Measurements from ENCODE around the gene MDN1. TPM values are rescaled to one million over a fixed set of nuclear protein-coding genes. Genes with fewer than 3 reads are reported as not detected.

MDN1 gene
- polyA plus RNA-seq, 1 of the 3 experiments (the other 2 are of a cell fraction): 8.5 TPM

DNA sequence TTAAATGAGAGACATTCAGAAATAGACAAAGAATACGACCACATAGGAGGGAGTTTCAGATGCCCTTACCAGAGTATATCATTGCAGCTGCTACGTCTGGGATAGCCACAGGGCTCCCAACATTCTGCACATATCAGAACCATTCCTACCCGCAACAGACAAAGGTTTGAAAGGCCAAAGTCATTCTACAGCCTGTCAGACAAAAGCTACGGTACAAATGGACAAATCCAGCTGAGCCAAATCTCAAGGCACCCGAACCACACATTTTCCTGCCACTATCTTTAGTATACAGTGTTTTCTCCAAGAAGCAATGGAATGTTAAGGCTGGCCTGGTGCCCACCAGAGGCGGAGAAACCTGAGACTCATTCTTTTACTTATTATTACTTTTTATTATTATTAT, 150.6 kb downstream of the MDN1 start:
- H2AFZ ChIP-seq (ENCODE audit: low read depth): no peak overlapping the region
- POLR2A ChIA-PET: no interaction called here
- H3K36me3 ChIP-seq (replicated peaks in 1 of 2; ENCODE audit: control insufficient read depth in 1 of 2, insufficient read depth in 2 of 2, low read length in 1 of 2): peaks cover 41 to 53% of the 10 kb centered on the region in 2 experiments
- no peak for DNase-seq
- TF ChIP-seq, protein P1, sequence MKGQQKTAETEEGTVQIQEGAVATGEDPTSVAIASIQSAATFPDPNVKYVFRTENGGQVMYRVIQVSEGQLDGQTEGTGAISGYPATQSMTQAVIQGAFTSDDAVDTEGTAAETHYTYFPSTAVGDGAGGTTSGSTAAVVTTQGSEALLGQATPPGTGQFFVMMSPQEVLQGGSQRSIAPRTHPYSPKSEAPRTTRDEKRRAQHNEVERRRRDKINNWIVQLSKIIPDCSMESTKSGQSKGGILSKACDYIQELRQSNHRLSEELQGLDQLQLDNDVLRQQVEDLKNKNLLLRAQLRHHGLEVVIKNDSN (IDR thresholded peaks at IDR 0.05; ENCODE audit: borderline replicate concordance, low read depth): no peak
- no peak for TF ChIP-seq RAD21 (IDR thresholded peaks at IDR 0.05; ENCODE audit: low read length)
- TF ChIP-seq NRF1 (IDR thresholded peaks at IDR 0.05; ENCODE audit: low read depth, low read length): no peak
- TF ChIP-seq FOXJ3 (CRISPR knock-in tag; IDR thresholded peaks at IDR 0.05): no peak
- no peak for TF ChIP-seq RCOR1 (IDR thresholded peaks at IDR 0.05; ENCODE audit: low read length)
- TF ChIP-seq, protein P2, sequence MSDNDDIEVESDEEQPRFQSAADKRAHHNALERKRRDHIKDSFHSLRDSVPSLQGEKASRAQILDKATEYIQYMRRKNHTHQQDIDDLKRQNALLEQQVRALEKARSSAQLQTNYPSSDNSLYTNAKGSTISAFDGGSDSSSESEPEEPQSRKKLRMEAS (IDR thresholded peaks at IDR 0.05; ENCODE audit: low read depth): no peak
- no peak for TF ChIP-seq EP300 (IDR thresholded peaks at IDR 0.05; ENCODE audit: borderline replicate concordance in 1 of 2, low read depth in 1 of 2, low read length in 1 of 2)
- no peak for TF ChIP-seq RXRA (IDR thresholded peaks at IDR 0.05; ENCODE audit: borderline replicate concordance, low read depth)
- no peak for TF ChIP-seq JUND (IDR thresholded peaks at IDR 0.05)
- TF ChIP-seq CHD2 (IDR thresholded peaks at IDR 0.05; ENCODE audit: low read length, partially characterized antibody): no peak
- no peak for TF ChIP-seq TEAD4 (IDR thresholded peaks at IDR 0.05; ENCODE audit: borderline replicate concordance, insufficient read depth)
- TF ChIP-seq, protein P3, sequence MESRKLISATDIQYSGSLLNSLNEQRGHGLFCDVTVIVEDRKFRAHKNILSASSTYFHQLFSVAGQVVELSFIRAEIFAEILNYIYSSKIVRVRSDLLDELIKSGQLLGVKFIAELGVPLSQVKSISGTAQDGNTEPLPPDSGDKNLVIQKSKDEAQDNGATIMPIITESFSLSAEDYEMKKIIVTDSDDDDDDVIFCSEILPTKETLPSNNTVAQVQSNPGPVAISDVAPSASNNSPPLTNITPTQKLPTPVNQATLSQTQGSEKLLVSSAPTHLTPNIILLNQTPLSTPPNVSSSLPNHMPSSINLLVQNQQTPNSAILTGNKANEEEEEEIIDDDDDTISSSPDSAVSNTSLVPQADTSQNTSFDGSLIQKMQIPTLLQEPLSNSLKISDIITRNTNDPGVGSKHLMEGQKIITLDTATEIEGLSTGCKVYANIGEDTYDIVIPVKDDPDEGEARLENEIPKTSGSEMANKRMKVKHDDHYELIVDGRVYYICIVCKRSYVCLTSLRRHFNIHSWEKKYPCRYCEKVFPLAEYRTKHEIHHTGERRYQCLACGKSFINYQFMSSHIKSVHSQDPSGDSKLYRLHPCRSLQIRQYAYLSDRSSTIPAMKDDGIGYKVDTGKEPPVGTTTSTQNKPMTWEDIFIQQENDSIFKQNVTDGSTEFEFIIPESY (IDR thresholded peaks at IDR 0.05; ENCODE audit: borderline replicate concordance, low read depth): no peak
- no peak for TF ChIP-seq MEF2A (IDR thresholded peaks at IDR 0.05; ENCODE audit: borderline replicate concordance, low read depth)
- TF ChIP-seq, protein P4, sequence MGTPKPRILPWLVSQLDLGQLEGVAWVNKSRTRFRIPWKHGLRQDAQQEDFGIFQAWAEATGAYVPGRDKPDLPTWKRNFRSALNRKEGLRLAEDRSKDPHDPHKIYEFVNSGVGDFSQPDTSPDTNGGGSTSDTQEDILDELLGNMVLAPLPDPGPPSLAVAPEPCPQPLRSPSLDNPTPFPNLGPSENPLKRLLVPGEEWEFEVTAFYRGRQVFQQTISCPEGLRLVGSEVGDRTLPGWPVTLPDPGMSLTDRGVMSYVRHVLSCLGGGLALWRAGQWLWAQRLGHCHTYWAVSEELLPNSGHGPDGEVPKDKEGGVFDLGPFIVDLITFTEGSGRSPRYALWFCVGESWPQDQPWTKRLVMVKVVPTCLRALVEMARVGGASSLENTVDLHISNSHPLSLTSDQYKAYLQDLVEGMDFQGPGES (IDR thresholded peaks at IDR 0.05; ENCODE audit: low read depth, low read length): no peak
- no peak for TF ChIP-seq MXI1 (IDR thresholded peaks at IDR 0.05; ENCODE audit: low read depth, low read length)
- no peak for TF ChIP-seq SMC3 (IDR thresholded peaks at IDR 0.05; ENCODE audit: low read depth, low read length)
- TF ChIP-seq TAF1 (IDR thresholded peaks at IDR 0.05; ENCODE audit: borderline replicate concordance, low read depth, low read length): no peak
- no peak for TF ChIP-seq FOSL2 (IDR thresholded peaks at IDR 0.05; ENCODE audit: borderline replicate concordance, low read depth)
- CTCF ChIA-PET: interaction anchor here (1.6 to 1.8 kb wide), 2 partner anchors 237 to 303 kb away, joined by 4 to 5 read pairs; no protein-coding TSS in a partner anchor
- H3K9me2 ChIP-seq: no peaks in the 10 kb centered on the region
- H3K27me3 ChIP-seq (ENCODE audit: insufficient read depth): no peaks in the 10 kb centered on the region
- peaks cover 5% of the 10 kb centered on the region for H3F3A ChIP-seq (replicated peaks; ENCODE audit: insufficient read depth)
- no peak overlapping the region for H3K9ac ChIP-seq
- no peaks in the 10 kb centered on the region for H4K20me1 ChIP-seq (ENCODE audit: insufficient read depth)
- no peak overlapping the region for H3K4me3 ChIP-seq (ENCODE audit: low read depth in 2 of 2, low read length in 1 of 2)
- H3K4me1 ChIP-seq (ENCODE audit: control insufficient read depth in 1 of 2, insufficient read depth in 2 of 2, low read depth in 1 of 2, low read length in 1 of 2): peaks cover 0 to 8% of the 10 kb centered on the region in 2 experiments; a peak in 2 of 4 replicates
- H3K9me3 ChIP-seq: no peaks in the 10 kb centered on the region
- WGBS (ENCODE audit: low lambda C conversion rate): 87% methylated on average over 6 of the region's 6 CpGs
- no peaks in the 10 kb centered on the region for H3K79me2 ChIP-seq (ENCODE audit: insufficient read depth)
- H3K27ac ChIP-seq (ENCODE audit: low read depth in 2 of 2, low read length in 1 of 2): no peak overlapping the region
- H3K4me2 ChIP-seq: no peak overlapping the region

Measured in SK-N-SH (cell line).